Measurements from ENCODE around the gene NT5C3A. TPM values are rescaled to one million over a fixed set of nuclear protein-coding genes. Genes with fewer than 3 reads are reported as not detected.

Gene NT5C3A
- total and polyA plus RNA-seq, 2 of the 13 experiments (the other 11 are each of a cell fraction or from before 2014, with no cell fraction given), result 16.9 to 34.0 TPM

DNA sequence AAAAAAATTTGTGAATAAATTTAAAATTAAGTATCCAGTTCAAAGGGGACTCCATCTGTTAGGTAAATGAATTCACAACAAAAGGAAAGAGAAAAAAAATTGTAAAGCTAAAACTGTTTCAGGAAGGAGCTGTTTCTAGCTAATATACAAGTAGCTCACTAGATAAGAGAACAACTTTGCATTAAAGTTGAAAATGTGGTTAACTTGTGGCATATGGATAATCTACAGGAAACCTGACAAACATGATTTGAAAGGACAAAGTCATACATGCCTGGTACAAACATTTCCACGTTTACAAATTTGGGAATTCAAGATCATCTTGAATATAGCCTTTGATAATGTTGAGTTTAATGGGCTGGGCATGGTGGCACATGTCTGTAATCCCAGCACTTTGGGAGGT lies 8.9 kb downstream of the NT5C3A start (continued):
- no peak for TF ChIP-seq ZNF713 (CRISPR knock-in tag; IDR thresholded peaks at IDR 0.05)
- no peak for TF ChIP-seq SNAPC2 (CRISPR knock-in tag; IDR thresholded peaks at IDR 0.05)
- no peak for TF ChIP-seq SP140L (CRISPR knock-in tag; IDR thresholded peaks at IDR 0.05; ENCODE audit: borderline replicate concordance)
- TF ChIP-seq PTBP1 (IDR thresholded peaks at IDR 0.05; ENCODE audit: low read depth, low read length, poor library complexity, severe bottlenecking), result no peak
- TF ChIP-seq, protein P1, sequence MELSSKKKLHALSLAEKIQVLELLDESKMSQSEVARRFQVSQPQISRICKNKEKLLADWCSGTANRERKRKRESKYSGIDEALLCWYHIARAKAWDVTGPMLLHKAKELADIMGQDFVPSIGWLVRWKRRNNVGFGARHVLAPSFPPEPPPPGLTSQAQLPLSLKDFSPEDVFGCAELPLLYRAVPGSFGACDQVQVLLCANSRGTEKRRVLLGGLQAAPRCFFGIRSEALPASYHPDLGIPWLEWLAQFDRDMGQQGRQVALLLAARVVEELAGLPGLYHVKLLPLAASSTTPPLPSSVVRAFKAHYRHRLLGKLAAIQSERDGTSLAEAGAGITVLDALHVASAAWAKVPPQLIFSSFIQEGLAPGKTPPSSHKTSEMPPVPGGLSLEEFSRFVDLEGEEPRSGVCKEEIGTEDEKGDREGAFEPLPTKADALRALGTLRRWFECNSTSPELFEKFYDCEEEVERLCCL (CRISPR knock-in tag; IDR thresholded peaks at IDR 0.05; ENCODE audit: borderline replicate concordance), result no peak
- TF ChIP-seq SRSF4 (IDR thresholded peaks at IDR 0.05; ENCODE audit: low read depth, low read length, poor library complexity, severe bottlenecking), result no peak
- TF ChIP-seq GATAD2A (CRISPR knock-in tag; IDR thresholded peaks at IDR 0.05), result no peak
- no peak for TF ChIP-seq PHF8 (CRISPR knock-in tag; IDR thresholded peaks at IDR 0.05)
- no peak for TF ChIP-seq RORA (CRISPR knock-in tag; IDR thresholded peaks at IDR 0.05)
- no peak for TF ChIP-seq ZNF510 (CRISPR knock-in tag; IDR thresholded peaks at IDR 0.05; ENCODE audit: low read depth)
- TF ChIP-seq ZBTB42 (CRISPR knock-in tag; IDR thresholded peaks at IDR 0.05), result no peak

DNA sequence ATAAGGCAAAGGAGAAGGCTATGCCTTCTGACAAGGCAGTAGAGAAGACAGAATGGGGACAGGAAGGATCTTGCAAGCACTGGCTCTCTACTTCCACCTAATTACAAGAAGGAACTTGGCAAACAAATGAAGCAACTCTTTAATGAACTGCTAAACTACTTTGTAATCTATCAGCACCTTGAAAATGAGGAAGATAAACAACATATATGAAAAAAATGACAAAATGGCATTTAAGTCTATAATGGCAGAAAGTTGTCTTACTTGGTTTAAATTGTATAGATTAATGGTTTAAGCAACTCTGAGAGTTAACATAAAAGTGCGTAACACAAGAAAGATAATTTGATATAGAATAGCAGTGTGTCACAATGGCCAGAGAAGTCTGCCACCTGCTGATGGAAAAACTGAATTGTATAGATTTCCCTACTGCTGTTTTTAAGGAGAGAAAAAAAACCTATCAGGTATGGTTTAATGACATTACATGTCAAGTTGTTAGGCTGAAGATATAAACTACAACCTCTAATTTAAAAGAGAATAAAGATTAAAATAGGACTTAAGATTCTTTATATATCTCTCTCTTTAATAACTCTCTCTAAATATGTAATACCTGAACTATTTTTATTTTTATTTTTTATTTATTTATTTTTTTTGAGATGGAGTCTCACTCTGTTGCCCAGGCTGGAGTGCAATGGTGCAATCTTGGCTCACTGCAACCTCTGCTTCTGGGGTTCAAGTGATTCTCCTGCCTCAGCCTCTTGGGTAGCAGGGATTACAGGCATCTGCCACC lies 11.8 kb downstream of the NT5C3A start:
- intact Hi-C loops (cut with micrococcal nuclease; ENCODE audit: unreplicated experiment), result no loop called here
- Histone ChIP-seq H3K9ac (ENCODE audit: insufficient read depth, low read depth, low read length) (no peak overlapping the region), H3K79me2 (ENCODE audit: insufficient read depth, low read length) (peaks cover 95% of the 10 kb centered on the region), H3K36me3 (replicated peaks in 1 of 2; ENCODE audit: control insufficient read depth in 1 of 2, insufficient read depth in 2 of 2, low read length in 2 of 2) (no peaks in the 10 kb centered on the region), H3K4me2 (ENCODE audit: low read depth, low read length) (no peak overlapping the region), H3K4me3 (replicated peaks in 1 of 3; ENCODE audit: insufficient read depth in 1 of 3, low read depth in 2 of 3, low read length in 3 of 3) (no peak overlapping the region), H4K20me1 (ENCODE audit: insufficient read depth, low read length) (no peaks in the 10 kb centered on the region), H3K27ac (ENCODE audit: extremely low read length, insufficient read depth, low read length) (peak overlapping the region; percentile 32), H3K9me3 (ENCODE audit: low read length) (no peaks in the 10 kb centered on the region), H3K4me1 (ENCODE audit: insufficient read depth, low read length) (peaks cover 47% of the 10 kb centered on the region), H2AFZ (ENCODE audit: low read length) (no peak overlapping the region), H3K27me3 (ENCODE audit: control insufficient read depth in 1 of 2, insufficient read depth in 2 of 2, low read length in 2 of 2) (no peaks in the 10 kb centered on the region; a peak in 1 of 5 replicates)
- in situ Hi-C loops (cut with HindIII; ENCODE audit: extremely low pct_ligation_motif_present, low pct_unique_long_range_greater_than_20kb), result no loop called here
- FAIRE-seq, result no peak
- TF ChIP-seq ZNF24 (IDR thresholded peaks at IDR 0.05) (no peak), SMC3 (IDR thresholded peaks at IDR 0.05; ENCODE audit: low read length) (peak; percentile 57; the same call in 1 of the 2 replicates), HMGA1 (CRISPR knock-in tag; conservative IDR thresholded peaks at IDR 0.05) (no peak), ZNF891 (CRISPR knock-in tag; IDR thresholded peaks at IDR 0.05) (no peak), STAT5B (CRISPR knock-in tag; IDR thresholded peaks at IDR 0.05) (no peak), STAG1 (CRISPR knock-in tag; IDR thresholded peaks at IDR 0.05) (peak; percentile 58), ZNF850 (CRISPR knock-in tag; conservative IDR thresholded peaks at IDR 0.05) (no peak)
- TF ChIP-seq, protein P2, sequence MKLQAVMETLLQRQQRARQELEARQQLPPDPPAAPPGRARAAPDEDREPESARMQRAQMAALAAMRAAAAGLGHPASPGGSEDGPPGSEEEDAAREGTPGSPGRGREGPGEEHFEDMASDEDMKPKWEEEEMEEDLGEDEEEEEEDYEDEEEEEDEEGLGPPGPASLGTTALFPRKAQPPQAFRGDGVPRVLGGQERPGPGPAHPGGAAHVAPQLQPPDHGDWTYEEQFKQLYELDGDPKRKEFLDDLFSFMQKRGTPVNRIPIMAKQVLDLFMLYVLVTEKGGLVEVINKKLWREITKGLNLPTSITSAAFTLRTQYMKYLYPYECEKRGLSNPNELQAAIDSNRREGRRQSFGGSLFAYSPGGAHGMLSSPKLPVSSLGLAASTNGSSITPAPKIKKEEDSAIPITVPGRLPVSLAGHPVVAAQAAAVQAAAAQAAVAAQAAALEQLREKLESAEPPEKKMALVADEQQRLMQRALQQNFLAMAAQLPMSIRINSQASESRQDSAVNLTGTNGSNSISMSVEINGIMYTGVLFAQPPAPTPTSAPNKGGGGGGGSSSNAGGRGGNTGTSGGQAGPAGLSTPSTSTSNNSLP (IDR thresholded peaks at IDR 0.05; ENCODE audit: low read depth, low read length), result 0 out of 2 replicates have a peak, but pooled peaks have one; percentile 30
- TF ChIP-seq, protein P3, sequence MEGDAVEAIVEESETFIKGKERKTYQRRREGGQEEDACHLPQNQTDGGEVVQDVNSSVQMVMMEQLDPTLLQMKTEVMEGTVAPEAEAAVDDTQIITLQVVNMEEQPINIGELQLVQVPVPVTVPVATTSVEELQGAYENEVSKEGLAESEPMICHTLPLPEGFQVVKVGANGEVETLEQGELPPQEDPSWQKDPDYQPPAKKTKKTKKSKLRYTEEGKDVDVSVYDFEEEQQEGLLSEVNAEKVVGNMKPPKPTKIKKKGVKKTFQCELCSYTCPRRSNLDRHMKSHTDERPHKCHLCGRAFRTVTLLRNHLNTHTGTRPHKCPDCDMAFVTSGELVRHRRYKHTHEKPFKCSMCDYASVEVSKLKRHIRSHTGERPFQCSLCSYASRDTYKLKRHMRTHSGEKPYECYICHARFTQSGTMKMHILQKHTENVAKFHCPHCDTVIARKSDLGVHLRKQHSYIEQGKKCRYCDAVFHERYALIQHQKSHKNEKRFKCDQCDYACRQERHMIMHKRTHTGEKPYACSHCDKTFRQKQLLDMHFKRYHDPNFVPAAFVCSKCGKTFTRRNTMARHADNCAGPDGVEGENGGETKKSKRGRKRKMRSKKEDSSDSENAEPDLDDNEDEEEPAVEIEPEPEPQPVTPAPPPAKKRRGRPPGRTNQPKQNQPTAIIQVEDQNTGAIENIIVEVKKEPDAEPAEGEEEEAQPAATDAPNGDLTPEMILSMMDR (CRISPR knock-in tag; IDR thresholded peaks at IDR 0.05), result peak; percentile 58
- 41% methylated on average over 1 of the region's 1 CpG for WGBS (ENCODE audit: low lambda C conversion rate)
- BruUV-seq (replicated peaks), result no TSS peak
- POLR2A ChIA-PET, result no interaction called here
- CTCF ChIA-PET (ENCODE audit: low intra/inter-chr PET ratio, low total read pairs), result interaction anchor here (1.2 kb wide), 2 partner anchors 204 to 250 kb away, joined by 3 read pairs; no protein-coding TSS in a partner anchor
- peak; percentile 48; the same call in 1 of the 3 replicates for ATAC-seq
- peak; percentile 41 for DNase-seq (ENCODE audit: low spot score)

All from HepG2 (cell line).